GM19099 (cell line): Measurements from ENCODE around the gene IQCE.

ENCODE experiments used
- POLR2A ChIP-seq: IDR thresholded peaks from 3 replicates; pipeline ENCODE4 v1.6.1; 2011; ENCODE audit warnings: low read depth; ENCODE audit not compliant: insufficient read length; ENCODE audit errors: extremely low read depth

IQCE gene

DNA sequence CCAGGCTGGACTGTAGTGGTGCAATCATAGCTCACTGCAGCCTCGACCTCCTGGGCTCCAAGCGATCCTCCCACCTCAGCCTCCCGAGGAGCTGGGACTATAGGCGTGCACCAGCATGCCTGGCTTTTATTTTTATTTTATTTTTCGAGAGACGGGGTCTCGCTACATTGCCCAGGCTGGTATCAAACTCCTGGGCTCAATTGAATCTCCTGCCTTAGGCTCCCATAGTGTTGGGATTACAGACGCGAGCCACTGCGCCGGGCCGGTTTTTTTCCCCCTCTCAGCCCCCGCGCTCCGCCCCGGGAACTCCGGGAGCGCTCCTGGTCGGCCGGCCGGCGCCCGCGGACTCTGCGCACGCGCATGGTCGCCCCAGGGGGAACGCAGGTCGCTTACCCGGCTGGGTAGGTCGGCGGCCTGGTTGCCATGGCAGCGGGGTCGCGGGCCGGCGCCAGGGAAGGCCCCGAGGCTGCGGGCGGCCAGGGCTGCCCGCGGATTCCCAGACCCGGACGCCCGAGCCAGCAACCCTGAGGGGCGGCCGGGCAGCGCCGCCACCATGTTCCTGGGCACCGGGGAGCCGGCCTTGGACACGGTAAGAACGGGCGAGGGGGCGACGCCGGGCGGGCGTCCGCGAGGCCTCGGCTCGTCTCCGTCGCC lies at the start of gene IQCE:
Gene IQCE (plus strand): TSS at position 351 of the 654 bp plus-strand sequence. CDS start 203 bp downstream, at position 554.
- peak; percentile 39 for TF ChIP-seq POLR2A

DNA sequence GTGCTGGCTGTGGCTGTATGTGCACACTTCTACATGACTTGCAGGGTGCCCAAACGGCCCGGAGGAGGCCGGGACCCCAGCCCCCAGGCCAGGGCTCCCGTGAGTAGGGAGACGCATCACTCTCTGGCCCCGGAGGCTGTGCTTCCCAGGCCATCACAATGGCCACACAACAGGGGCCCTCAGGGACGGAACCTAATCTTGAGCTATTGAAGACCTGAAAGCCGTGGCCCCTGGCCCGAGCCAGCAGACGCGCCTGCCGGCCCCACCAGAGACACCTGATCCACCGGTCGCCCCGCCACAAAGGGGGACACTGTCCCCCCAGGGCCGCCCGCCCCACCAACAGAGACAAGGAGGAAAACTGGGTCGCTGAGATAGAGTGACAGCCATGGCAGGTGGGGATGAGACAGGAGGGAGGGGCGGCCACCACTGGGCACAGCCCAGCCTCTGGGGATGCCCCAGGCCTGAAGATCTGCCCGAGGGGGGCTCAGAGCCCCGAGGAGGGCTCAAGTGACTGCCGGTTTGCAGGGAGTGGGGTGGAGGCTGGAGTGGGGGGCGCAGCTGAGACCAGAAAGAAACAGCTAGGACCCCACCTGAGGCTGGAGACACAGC lies 49.4 kb upstream of the IQCE start:
- no peak for TF ChIP-seq POLR2A

GRCh38 chr7:2510130-2510776 lies 48.5 kb upstream of the IQCE start:
- no peak for TF ChIP-seq POLR2A

- peak; percentile 48 for TF ChIP-seq POLR2A
Observed at GRCh38 chr7:2510909-2511768, 47.6 kb upstream of the IQCE start.

DNA sequence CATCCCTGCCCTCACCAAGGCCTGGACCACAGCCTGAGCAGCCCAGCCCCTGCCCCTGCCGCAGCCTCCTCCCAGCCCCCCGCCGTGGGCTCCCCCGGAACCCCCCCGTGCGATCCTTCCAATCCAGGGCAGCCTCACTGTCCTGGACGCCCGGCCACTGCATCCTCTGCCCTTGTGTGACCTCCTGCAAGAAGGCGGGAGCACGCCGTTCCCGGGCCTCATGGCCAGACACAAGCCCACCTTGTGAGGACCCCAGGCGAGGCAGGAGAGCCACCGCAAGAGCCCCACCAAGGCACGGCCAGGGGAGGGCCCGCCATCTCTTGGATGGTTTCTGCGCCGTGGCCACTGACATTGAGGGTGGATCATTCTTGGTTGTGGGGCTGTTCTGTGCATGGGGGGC lies 47.0 kb upstream of the IQCE start:
- TF ChIP-seq POLR2A = no peak

GRCh38 chr7:2512179-2512661 lies 46.6 kb upstream of the IQCE start:
- TF ChIP-seq POLR2A = no peak

DNA sequence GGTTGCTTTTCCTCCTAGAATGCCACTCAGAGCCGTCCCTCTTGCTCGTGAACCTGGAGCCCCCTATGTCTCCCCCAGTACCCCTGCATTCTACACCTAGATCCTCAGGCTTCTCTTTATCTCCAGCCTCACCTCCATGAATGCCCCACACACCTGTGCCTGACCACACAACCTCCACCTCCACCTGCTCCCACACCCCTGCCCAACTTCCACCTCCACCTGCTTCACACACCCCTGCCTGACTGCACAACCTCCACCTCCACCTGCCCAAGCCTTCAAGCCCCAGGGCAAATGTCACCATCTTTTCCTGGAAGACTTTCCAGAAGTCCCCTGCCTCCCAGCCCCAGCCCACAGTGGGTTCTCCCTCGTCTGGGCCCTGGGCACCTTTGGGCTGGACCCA lies 46.1 kb upstream of the IQCE start:
- TF ChIP-seq POLR2A = no peak

- TF ChIP-seq POLR2A = no peak
Observed at GRCh38 chr7:2513702-2514101, 45.1 kb upstream of the IQCE start.

DNA sequence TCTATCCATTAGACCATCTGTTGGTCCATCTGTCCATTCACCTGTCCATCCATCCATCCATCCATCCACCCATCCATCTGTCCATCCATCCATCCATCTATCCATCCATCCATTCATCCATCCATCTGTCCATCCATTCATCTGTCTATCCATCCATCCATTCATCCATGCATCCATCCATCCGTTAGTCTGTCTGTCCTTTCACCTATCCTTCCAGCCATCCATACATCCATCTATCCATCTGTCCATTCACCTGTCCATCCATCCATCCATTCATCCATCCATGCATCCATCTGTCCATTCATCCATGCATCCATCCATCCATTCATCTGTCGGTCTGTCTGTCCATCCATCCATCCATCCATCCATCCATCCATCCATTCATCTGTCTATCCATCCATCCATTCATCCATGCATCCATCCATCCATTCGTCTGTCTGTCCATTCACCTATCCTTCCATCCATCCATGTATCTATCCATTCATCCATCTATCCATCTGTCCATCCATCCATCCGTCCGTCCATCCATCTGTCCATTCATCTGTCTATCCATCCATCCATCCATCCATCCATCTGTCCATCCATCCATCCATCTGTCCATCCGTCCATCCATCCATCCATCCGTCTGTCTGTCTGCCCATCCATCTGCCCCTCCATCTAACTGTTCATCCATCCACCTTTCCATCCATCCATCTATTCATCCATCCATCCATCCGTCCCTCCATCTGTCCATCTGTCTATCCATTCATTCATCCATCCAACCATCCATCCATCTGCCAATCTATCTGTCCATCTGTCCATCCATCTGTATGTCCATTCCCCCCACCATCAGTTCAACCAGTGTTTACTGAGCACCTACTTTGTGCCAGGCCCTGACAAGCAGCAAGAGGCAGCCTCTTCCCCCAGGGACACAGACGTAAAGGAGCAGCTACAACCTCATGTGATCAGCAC lies 44.0 kb upstream of the IQCE start:
- no peak for TF ChIP-seq POLR2A

GRCh38 chr7:2515424-2516193 lies 43.2 kb upstream of the IQCE start:
- TF ChIP-seq POLR2A = no peak

GRCh38 chr7:2516194-2516555 lies 42.6 kb upstream of the IQCE start:
- TF ChIP-seq POLR2A = no peak

DNA sequence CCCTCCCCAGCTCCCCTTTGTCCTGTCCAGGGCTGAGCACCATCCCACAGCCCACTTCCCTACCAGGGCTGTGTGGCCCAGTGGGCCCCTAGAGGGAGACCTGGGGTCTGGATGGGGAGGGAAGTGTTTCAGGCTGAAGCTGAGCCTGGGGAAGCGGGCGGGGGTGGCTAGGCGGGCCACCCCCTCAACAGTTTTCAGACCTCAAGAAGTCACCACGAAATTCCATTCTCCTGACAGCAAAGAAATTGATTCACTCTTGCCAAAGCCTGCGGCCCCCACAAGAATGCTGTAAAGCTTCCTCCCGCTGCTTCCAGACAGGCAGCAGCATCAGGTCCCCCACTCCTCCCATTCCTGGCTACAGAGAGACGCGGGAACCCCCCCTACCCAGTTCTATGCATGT lies 41.8 kb upstream of the IQCE start:
- no peak for TF ChIP-seq POLR2A
